Astrocyte (in vitro differentiated cells and primary cell): Measurements from ENCODE around the gene TMPRSS13. TPM values are rescaled to one million over a fixed set of nuclear protein-coding genes. Genes with fewer than 3 reads are reported as not detected.

Experiments used
- DNase-seq: peaks from one replicate; pipeline ENCODE4 v3.0.0-alpha.2; 2010; ENCODE audit warnings: low read depth
- FAIRE-seq: peaks from 2 replicates; lab custom pipeline; 2011; peaks lifted over from hg19 to GRCh38; lab: Jason Lieb, UNC
- H2AFZ ChIP-seq: 2 replicates; pipeline ENCODE4 v1.6.0; 2012; ENCODE audit warnings: low read depth, low read length, inconsistent platforms
- H3K27ac ChIP-seq: 2 replicates; pipeline ENCODE4 v1.5.1; 2011; ENCODE audit warnings: low read depth, low read length, inconsistent platforms
- H3K27me3 ChIP-seq: 2 replicates; pipeline ENCODE4 v1.6.0; 2011; ENCODE audit warnings: low read length, inconsistent platforms; ENCODE audit not compliant: insufficient read depth
- H3K36me3 ChIP-seq: 2 replicates; pipeline ENCODE4 v1.5.1; 2011; ENCODE audit warnings: low read length, inconsistent platforms; ENCODE audit not compliant: insufficient read depth
- H3K4me1 ChIP-seq: 2 replicates; pipeline ENCODE4 v1.5.1; 2011; ENCODE audit warnings: low read length, inconsistent platforms; ENCODE audit not compliant: insufficient read depth
- H3K4me2 ChIP-seq: 2 replicates; pipeline ENCODE4 v1.6.0; 2012; ENCODE audit warnings: low read length, inconsistent platforms
- H3K4me3 ChIP-seq: 2 replicates; pipeline ENCODE4 v1.5.1; 2011; ENCODE audit warnings: low read depth, mild to moderate bottlenecking, low read length, inconsistent platforms; ENCODE audit not compliant: insufficient read depth
- H3K79me2 ChIP-seq: 2 replicates; pipeline ENCODE4 v1.6.0; 2012; ENCODE audit warnings: mild to moderate bottlenecking, low read length, inconsistent platforms; ENCODE audit not compliant: insufficient read depth
- H3K9ac ChIP-seq: 2 replicates; pipeline ENCODE4 v1.6.0; 2012; ENCODE audit warnings: mild to moderate bottlenecking, low read length, inconsistent platforms
- H3K9me3 ChIP-seq: 2 replicates; pipeline ENCODE4 v1.5.1; 2012; ENCODE audit warnings: low read depth, mild to moderate bottlenecking, low read length, inconsistent platforms; ENCODE audit not compliant: insufficient read depth
- H4K20me1 ChIP-seq: 2 replicates; pipeline ENCODE4 v1.6.0; 2012; ENCODE audit warnings: low read length, inconsistent platforms; ENCODE audit not compliant: insufficient read depth
- H3K27ac Mint-ChIP-seq: one replicate; pipeline ENCODE4 v1.8.0; 2021; ENCODE audit warnings: mild to moderate bottlenecking, mixed read lengths; ENCODE audit not compliant: unreplicated experiment
- H3K27me3 Mint-ChIP-seq: one replicate; pipeline ENCODE4 v1.8.0; 2021; ENCODE audit warnings: low read depth, mixed read lengths; ENCODE audit not compliant: unreplicated experiment
- H3K36me3 Mint-ChIP-seq: one replicate; pipeline ENCODE4 v1.8.0; 2021; ENCODE audit warnings: low read depth, mixed read lengths; ENCODE audit not compliant: unreplicated experiment
- H3K4me1 Mint-ChIP-seq: one replicate; pipeline ENCODE4 v1.8.0; 2021; ENCODE audit warnings: low read depth, mixed read lengths; ENCODE audit not compliant: unreplicated experiment
- H3K4me3 Mint-ChIP-seq: one replicate; pipeline ENCODE4 v1.8.0; 2021; ENCODE audit warnings: mild to moderate bottlenecking, moderate library complexity, mixed read lengths; ENCODE audit not compliant: unreplicated experiment
- H3K9me3 Mint-ChIP-seq: one replicate; pipeline ENCODE4 v1.8.0; 2021; ENCODE audit warnings: mild to moderate bottlenecking, mixed read lengths; ENCODE audit not compliant: unreplicated experiment
- EZH2 ChIP-seq: IDR thresholded peaks from 2 replicates; pipeline ENCODE4 v1.6.1; 2012; ENCODE audit warnings: mild to moderate bottlenecking, low read length, inconsistent platforms; ENCODE audit not compliant: insufficient read depth
- total RNA-seq: library from RNA; stranded (reverse); gene quantifications from 2 replicates; pipeline ENCODE4 v1.2.1, GENCODE V29; 2021
- TF ChIP-seq, protein P1 (sequence below): IDR thresholded peaks from 2 replicates; pipeline ENCODE4 v1.5.1; 2011; ENCODE audit warnings: low read depth, mild to moderate bottlenecking, inconsistent platforms, low read length, moderate library complexity; ENCODE audit not compliant: insufficient read depth

The TMPRSS13 gene
- total RNA-seq, 1 donor from 2014 or later = 0.66 TPM

DNA sequence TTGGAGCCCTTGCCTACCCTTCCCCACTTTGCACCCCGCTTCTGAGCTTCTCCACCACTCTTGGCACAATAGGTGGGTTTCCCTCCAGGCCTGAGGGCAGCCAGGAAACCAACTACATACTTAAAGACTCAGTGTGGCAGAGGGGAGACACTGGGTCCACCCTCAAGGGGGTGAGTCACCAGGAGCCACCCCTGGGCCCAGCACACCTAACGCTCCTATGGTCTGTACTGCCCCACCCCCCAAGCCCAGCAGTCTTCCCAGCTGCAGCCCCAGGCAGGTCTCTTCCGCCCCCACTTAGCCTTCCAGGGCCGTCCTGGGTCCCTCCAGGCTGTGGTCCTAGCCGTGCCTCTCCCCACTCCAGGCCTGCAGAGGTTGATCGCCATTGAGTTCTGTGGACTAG, 3.2 kb upstream of the TMPRSS13 start:
- no peak for FAIRE-seq

DNA sequence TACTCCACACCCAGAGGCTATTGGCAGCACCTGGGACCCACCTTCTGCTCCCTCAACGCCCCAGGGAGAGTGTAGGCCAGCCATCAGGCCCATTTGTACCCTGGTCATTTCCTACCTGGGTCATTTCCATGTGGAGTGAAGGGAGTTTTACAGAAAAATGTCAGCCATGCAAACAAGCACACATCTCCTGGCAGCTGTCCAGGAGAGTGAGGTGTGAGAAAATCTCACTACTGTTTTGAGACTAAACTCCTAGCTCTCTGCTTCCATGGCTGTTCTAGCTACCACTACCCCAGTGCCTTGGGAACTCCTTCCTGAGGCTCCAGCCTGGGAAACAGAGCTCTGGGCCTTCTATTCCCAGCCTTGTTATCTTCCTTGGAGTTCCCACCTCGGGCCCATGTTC, 2.8 kb upstream of the TMPRSS13 start:
- H3K36me3 ChIP-seq = no peaks in the 10 kb centered on the region
- peaks cover 17% of the 10 kb centered on the region for H3K27me3 ChIP-seq
- no peak overlapping the region for H3K9ac ChIP-seq
- DNase-seq (no peak), FAIRE-seq (no peak)
- H3K4me2 ChIP-seq = no peak overlapping the region
- no peaks in the 10 kb centered on the region for H4K20me1 ChIP-seq
- no peak overlapping the region for H2AFZ ChIP-seq
- H3K4me3 ChIP-seq = no peak overlapping the region
- H3K4me1 ChIP-seq = no peaks in the 10 kb centered on the region
- H3K27ac ChIP-seq = no peak overlapping the region
- H3K9me3 ChIP-seq = no peaks in the 10 kb centered on the region
- TF ChIP-seq, protein P1, sequence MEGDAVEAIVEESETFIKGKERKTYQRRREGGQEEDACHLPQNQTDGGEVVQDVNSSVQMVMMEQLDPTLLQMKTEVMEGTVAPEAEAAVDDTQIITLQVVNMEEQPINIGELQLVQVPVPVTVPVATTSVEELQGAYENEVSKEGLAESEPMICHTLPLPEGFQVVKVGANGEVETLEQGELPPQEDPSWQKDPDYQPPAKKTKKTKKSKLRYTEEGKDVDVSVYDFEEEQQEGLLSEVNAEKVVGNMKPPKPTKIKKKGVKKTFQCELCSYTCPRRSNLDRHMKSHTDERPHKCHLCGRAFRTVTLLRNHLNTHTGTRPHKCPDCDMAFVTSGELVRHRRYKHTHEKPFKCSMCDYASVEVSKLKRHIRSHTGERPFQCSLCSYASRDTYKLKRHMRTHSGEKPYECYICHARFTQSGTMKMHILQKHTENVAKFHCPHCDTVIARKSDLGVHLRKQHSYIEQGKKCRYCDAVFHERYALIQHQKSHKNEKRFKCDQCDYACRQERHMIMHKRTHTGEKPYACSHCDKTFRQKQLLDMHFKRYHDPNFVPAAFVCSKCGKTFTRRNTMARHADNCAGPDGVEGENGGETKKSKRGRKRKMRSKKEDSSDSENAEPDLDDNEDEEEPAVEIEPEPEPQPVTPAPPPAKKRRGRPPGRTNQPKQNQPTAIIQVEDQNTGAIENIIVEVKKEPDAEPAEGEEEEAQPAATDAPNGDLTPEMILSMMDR = no peak
- TF ChIP-seq EZH2 = no peak
- no peak overlapping the region for H3K27ac Mint-ChIP-seq
- H3K36me3 Mint-ChIP-seq = no peaks in the 10 kb centered on the region
- H3K4me1 Mint-ChIP-seq = peaks cover 12% of the 10 kb centered on the region
- no peaks in the 10 kb centered on the region for H3K9me3 Mint-ChIP-seq
- no peak overlapping the region for H3K4me3 Mint-ChIP-seq
- peaks cover 50% of the 10 kb centered on the region for H3K27me3 Mint-ChIP-seq
- no peaks in the 10 kb centered on the region for H3K79me2 ChIP-seq

More for the DNA sequence above, 3.2 kb upstream of the TMPRSS13 start:
- H3K27me3 Mint-ChIP-seq = peaks cover 48% of the 10 kb centered on the region
- Histone ChIP-seq H3K9me3 (no peaks in the 10 kb centered on the region), H3K9ac (no peak overlapping the region), H3K79me2 (no peaks in the 10 kb centered on the region), H3K4me3 (no peak overlapping the region), H3K4me2 (no peak overlapping the region), H3K27me3 (peaks cover 15% of the 10 kb centered on the region), H3K36me3 (no peaks in the 10 kb centered on the region), H4K20me1 (no peaks in the 10 kb centered on the region), H2AFZ (no peak overlapping the region), H3K4me1 (no peaks in the 10 kb centered on the region), H3K27ac (no peak overlapping the region)
- no peaks in the 10 kb centered on the region for H3K9me3 Mint-ChIP-seq
- no peak overlapping the region for H3K27ac Mint-ChIP-seq
- H3K4me1 Mint-ChIP-seq = peaks cover 13% of the 10 kb centered on the region
- no peak for TF ChIP-seq EZH2
- TF ChIP-seq, protein P1 = no peak
- H3K4me3 Mint-ChIP-seq = no peak overlapping the region
- no peak for DNase-seq
- no peaks in the 10 kb centered on the region for H3K36me3 Mint-ChIP-seq

DNA sequence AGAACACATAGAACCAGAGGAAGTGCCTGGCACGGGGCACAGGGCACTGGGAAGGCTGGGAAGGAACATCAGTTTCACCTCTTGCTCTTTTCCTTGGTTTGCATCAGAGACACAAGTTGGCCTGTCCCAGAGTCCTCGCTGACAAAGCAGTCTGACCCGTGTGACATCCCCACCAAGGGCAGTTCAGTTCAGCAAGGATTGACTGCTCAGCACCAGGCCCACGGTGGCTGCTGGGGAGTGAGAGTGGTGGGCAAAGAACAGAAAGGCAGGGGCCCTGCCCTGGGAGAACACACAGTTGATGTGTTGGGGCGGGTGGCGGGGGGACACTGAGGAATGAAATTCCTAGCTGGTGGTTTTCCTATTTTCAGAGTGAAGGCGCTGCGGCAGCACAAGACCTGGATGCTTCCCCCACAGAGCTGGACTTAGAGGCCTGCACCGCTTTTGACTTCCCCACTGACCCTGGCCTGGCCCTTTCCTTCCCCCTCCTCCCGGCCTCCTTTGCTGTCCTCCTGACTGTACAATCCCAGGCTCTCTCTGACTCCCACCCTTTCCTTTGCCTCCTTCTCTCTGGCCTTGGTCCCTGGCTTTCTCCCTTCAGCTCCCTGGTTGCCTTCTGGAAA, 2.2 kb upstream of the TMPRSS13 start:
- no peaks in the 10 kb centered on the region for H4K20me1 ChIP-seq
- H2AFZ ChIP-seq = no peak overlapping the region
- FAIRE-seq (no peak), DNase-seq (no peak)
- no peaks in the 10 kb centered on the region for H3K79me2 ChIP-seq
- Mint-ChIP-seq H3K36me3 (no peaks in the 10 kb centered on the region), H3K9me3 (no peaks in the 10 kb centered on the region), H3K27me3 (peaks cover 55% of the 10 kb centered on the region), H3K4me1 (peaks cover 12% of the 10 kb centered on the region), H3K4me3 (no peak overlapping the region), H3K27ac (no peak overlapping the region)
- no peak overlapping the region for H3K4me2 ChIP-seq
- no peak overlapping the region for H3K9ac ChIP-seq
- TF ChIP-seq EZH2 = no peak
- TF ChIP-seq, protein P1 = no peak
- H3K4me1 ChIP-seq = no peaks in the 10 kb centered on the region
- H3K9me3 ChIP-seq = no peaks in the 10 kb centered on the region
- H3K36me3 ChIP-seq = no peaks in the 10 kb centered on the region
- H3K27ac ChIP-seq = no peak overlapping the region
- peaks cover 17% of the 10 kb centered on the region for H3K27me3 ChIP-seq
- no peak overlapping the region for H3K4me3 ChIP-seq
